ENCODE data around the gene CEP83. TPM values are rescaled to one million over a fixed set of nuclear protein-coding genes. Genes with fewer than 3 reads are reported as not detected.

CEP83 gene
- total and polyA plus RNA-seq, 9 of the 15 experiments (the other 6 are each of a cell fraction or from before 2014, with no cell fraction given), result 5.3 to 40.5 (median 31.3) TPM

DNA sequence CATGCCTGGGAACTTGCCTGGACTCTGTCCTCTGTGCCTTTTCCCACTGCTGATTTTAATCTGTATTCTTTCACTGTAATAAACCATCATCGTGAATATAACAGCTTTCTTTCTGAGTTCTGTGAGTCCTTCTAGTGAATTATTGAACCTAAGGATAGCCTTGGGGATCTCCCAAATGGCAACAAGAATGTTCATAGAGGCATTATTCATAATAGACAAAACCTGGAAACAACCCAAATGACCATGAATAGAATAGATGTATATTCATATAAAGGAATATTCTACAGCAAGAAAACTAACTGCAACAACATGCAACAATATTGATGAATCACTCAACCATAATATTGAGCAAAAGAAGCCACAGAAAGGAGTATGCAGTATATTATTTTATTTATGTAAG, 44.7 kb upstream of the CEP83 start (continued):
- TF ChIP-seq, protein P1, sequence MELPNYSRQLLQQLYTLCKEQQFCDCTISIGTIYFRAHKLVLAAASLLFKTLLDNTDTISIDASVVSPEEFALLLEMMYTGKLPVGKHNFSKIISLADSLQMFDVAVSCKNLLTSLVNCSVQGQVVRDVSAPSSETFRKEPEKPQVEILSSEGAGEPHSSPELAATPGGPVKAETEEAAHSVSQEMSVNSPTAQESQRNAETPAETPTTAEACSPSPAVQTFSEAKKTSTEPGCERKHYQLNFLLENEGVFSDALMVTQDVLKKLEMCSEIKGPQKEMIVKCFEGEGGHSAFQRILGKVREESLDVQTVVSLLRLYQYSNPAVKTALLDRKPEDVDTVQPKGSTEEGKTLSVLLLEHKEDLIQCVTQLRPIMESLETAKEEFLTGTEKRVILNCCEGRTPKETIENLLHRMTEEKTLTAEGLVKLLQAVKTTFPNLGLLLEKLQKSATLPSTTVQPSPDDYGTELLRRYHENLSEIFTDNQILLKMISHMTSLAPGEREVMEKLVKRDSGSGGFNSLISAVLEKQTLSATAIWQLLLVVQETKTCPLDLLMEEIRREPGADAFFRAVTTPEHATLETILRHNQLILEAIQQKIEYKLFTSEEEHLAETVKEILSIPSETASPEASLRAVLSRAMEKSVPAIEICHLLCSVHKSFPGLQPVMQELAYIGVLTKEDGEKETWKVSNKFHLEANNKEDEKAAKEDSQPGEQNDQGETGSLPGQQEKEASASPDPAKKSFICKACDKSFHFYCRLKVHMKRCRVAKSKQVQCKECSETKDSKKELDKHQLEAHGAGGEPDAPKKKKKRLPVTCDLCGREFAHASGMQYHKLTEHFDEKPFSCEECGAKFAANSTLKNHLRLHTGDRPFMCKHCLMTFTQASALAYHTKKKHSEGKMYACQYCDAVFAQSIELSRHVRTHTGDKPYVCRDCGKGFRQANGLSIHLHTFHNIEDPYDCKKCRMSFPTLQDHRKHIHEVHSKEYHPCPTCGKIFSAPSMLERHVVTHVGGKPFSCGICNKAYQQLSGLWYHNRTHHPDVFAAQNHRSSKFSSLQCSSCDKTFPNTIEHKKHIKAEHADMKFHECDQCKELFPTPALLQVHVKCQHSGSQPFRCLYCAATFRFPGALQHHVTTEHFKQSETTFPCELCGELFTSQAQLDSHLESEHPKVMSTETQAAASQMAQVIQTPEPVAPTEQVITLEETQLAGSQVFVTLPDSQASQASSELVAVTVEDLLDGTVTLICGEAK (IDR thresholded peaks at IDR 0.05), result no peak
- TF ChIP-seq, protein P1 (CRISPR knock-in tag; IDR thresholded peaks at IDR 0.05), result no peak
- TF ChIP-seq ZNF551 (CRISPR knock-in tag; IDR thresholded peaks at IDR 0.05), result no peak
- TF ChIP-seq, protein P2, sequence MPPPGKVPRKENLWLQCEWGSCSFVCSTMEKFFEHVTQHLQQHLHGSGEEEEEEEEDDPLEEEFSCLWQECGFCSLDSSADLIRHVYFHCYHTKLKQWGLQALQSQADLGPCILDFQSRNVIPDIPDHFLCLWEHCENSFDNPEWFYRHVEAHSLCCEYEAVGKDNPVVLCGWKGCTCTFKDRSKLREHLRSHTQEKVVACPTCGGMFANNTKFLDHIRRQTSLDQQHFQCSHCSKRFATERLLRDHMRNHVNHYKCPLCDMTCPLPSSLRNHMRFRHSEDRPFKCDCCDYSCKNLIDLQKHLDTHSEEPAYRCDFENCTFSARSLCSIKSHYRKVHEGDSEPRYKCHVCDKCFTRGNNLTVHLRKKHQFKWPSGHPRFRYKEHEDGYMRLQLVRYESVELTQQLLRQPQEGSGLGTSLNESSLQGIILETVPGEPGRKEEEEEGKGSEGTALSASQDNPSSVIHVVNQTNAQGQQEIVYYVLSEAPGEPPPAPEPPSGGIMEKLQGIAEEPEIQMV (tag; conservative IDR thresholded peaks at IDR 0.05; ENCODE audit: low read depth), result no peak
- TF ChIP-seq CAMTA2 (CRISPR knock-in tag; conservative IDR thresholded peaks at IDR 0.05), result no peak

Measured in K562 (cell line).